ENCODE results near the gene MEIS1. TPM values are rescaled to one million over a fixed set of nuclear protein-coding genes. Genes with fewer than 3 reads are reported as not detected.

Gene MEIS1
- total and polyA plus RNA-seq, 2 of the 8 experiments (the other 6 are each of a cell fraction or from before 2014, with no cell fraction given): 0.17 to 1.2 TPM

DNA sequence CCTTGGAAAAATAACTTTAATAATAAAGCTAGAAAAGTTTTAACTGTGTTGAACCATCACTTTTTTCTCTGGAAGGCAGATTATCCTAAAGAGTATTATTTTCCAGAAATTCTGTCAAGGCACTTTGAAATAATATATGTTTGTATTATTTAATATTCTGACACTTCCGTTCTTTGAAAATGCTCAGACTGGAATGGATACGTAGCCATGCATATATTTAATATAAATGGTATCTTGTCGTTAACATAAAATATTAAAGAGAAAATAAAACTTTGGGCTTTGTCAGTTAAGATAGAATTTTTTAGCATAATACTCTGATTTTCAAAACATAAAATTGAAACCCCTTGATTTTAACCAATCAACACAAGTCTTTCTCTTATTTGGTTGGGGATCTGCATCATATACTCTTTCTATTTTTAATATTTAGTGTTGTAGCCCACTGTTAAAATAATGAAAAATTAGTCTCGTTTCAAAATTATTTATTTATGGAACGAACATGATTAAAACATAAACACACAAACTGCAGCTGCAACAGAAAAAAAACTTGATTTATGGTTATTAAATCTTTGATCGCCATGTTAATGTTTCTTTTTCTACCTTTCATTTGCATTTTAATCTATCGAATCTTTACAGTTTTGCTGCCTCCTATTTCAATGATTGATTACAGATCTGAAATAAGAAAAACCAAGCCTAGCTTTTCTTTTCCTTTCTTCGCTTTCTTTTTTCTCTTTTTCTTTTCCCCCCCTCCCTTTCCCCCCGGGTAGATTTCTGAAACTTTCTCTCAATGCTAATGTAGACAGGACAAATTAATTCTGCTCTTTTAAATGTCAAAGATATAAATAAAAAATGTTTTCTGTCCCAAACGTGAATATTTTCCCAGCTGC, 145.5 kb downstream of the MEIS1 start:
- no peak overlapping the region for H3K4ac ChIP-seq (replicated peaks; ENCODE audit: insufficient read length, low read depth, low read length)
- H2AK5ac ChIP-seq (ENCODE audit: low read depth, low read length): no peak overlapping the region
- H2BK20ac ChIP-seq (ENCODE audit: low read length): no peak overlapping the region
- peak overlapping the region; percentile 53; the same call in 1 of the 2 replicates for H2BK12ac ChIP-seq (ENCODE audit: low read depth, low read length)
- no peaks in the 10 kb centered on the region for H3K79me1 ChIP-seq (ENCODE audit: low read depth, low read length)
- peaks cover 0 to 10% of the 10 kb centered on the region in 2 experiments for H4K20me1 ChIP-seq (replicated peaks in 1 of 2; ENCODE audit: control insufficient read depth in 1 of 2, insufficient read depth in 2 of 2, low read length in 2 of 2)
- no peak overlapping the region for H2BK5ac ChIP-seq (ENCODE audit: low read depth, low read length)
- CTCF ChIA-PET (ENCODE audit: partially characterized antibody): interaction anchor here (0.6 to 14.4 kb wide), 7 partner anchors 25 to 636 kb away, joined by 3 to 161 read pairs (median 4); partner anchors contain the start of gene MEIS1
- H3K36me3 ChIP-seq (ENCODE audit: control insufficient read depth in 2 of 4, insufficient read depth in 4 of 4, low read length in 3 of 4): no peaks in the 10 kb centered on the region
- no peak overlapping the region for H4K5ac ChIP-seq (ENCODE audit: insufficient read length, low read depth, low read length)
- DNase-seq (ENCODE audit: low read depth in 1 of 2, low spot score in 2 of 2) (no peak), FAIRE-seq (no peak)
- no peak overlapping the region for H3K18ac ChIP-seq (ENCODE audit: extremely low read depth, low read length)
- no peak for TF ChIP-seq GTF2F1 (IDR thresholded peaks at IDR 0.05; ENCODE audit: borderline replicate concordance, low read depth, low read length)
- TF ChIP-seq SRF (IDR thresholded peaks at IDR 0.05; ENCODE audit: low read depth, low read length): no peak
- TF ChIP-seq, protein P1, sequence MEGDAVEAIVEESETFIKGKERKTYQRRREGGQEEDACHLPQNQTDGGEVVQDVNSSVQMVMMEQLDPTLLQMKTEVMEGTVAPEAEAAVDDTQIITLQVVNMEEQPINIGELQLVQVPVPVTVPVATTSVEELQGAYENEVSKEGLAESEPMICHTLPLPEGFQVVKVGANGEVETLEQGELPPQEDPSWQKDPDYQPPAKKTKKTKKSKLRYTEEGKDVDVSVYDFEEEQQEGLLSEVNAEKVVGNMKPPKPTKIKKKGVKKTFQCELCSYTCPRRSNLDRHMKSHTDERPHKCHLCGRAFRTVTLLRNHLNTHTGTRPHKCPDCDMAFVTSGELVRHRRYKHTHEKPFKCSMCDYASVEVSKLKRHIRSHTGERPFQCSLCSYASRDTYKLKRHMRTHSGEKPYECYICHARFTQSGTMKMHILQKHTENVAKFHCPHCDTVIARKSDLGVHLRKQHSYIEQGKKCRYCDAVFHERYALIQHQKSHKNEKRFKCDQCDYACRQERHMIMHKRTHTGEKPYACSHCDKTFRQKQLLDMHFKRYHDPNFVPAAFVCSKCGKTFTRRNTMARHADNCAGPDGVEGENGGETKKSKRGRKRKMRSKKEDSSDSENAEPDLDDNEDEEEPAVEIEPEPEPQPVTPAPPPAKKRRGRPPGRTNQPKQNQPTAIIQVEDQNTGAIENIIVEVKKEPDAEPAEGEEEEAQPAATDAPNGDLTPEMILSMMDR (IDR thresholded peaks at IDR 0.05; ENCODE audit: control extremely low read depth in 1 of 3, insufficient read depth in 1 of 3, low read depth in 1 of 3, low read length in 3 of 3): no peak
- no peak for TF ChIP-seq POLR2A (IDR thresholded peaks at IDR 0.05; ENCODE audit: control extremely low read depth in 1 of 2, low read depth in 2 of 2, low read length in 2 of 2)
- TF ChIP-seq RAD21 (IDR thresholded peaks at IDR 0.05 in 1 of 2, conservative IDR thresholded peaks at IDR 0.05 in 1 of 2; ENCODE audit: low read depth in 2 of 2, low read length in 2 of 2): no peak
- no peak for TF ChIP-seq HDAC6 (IDR thresholded peaks at IDR 0.05; ENCODE audit: low read depth, low read length)
- no peak for TF ChIP-seq RXRA (IDR thresholded peaks at IDR 0.05; ENCODE audit: insufficient read depth, low read depth, low read length)
- no peak for TF ChIP-seq TAF1 (IDR thresholded peaks at IDR 0.05; ENCODE audit: low read depth, low read length)
- no peak for TF ChIP-seq KDM5A (IDR thresholded peaks at IDR 0.05; ENCODE audit: low read length)
- peaks cover 19% of the 10 kb centered on the region for H3K23me2 ChIP-seq (ENCODE audit: low read depth, low read length)
- peak overlapping the region in 2 of 4 experiments; percentile 28 to 59; a peak in 3 of 8 replicates for H3K4me3 ChIP-seq (ENCODE audit: extremely low read depth in 1 of 4, insufficient read depth in 2 of 4, low read depth in 3 of 4, low read length in 4 of 4)
- H4K8ac ChIP-seq (ENCODE audit: extremely low read depth, insufficient read depth, low read length): no peak overlapping the region
- no peak overlapping the region for H3K23ac ChIP-seq (ENCODE audit: insufficient read length)
- no peak overlapping the region for H2AFZ ChIP-seq (ENCODE audit: low read length)
- no peak overlapping the region for H2BK120ac ChIP-seq (replicated peaks; ENCODE audit: low read depth, low read length)
- POLR2A ChIA-PET (ENCODE audit: partially characterized antibody): no interaction called here
- H3K56ac ChIP-seq (replicated peaks; ENCODE audit: insufficient read length, low read depth, low read length): no peak overlapping the region
- H3K4me1 ChIP-seq (replicated peaks in 1 of 4; ENCODE audit: control insufficient read depth in 3 of 4, insufficient read depth in 4 of 4, low read length in 3 of 4): peaks cover 8 to 47% (median 18%) of the 10 kb centered on the region in 4 experiments
- WGBS, 2 experiments (ENCODE audit: extremely low coverage in 1 of 2, insufficient coverage in 1 of 2, insufficient read length in 1 of 2, insufficient replicate concordance in 2 of 2, low coverage in 1 of 2, low lambda C conversion rate in 2 of 2, missing lambda C conversion rate in 1 of 2): 11% methylated on average over 10 of the region's 10 CpGs; no CpG with 5 or more reads in 1 of the 2 experiments
- H4K91ac ChIP-seq (replicated peaks; ENCODE audit: insufficient read length, low read length): no peak overlapping the region
- peak overlapping the region; percentile 86 to 87 for H3K4me2 ChIP-seq (ENCODE audit: insufficient read depth in 1 of 2, low read depth in 2 of 2, low read length in 2 of 2)
- H3K79me2 ChIP-seq (ENCODE audit: control insufficient read depth in 1 of 2, insufficient read depth in 2 of 2, low read length in 2 of 2): no peaks in the 10 kb centered on the region
- H3K14ac ChIP-seq (ENCODE audit: insufficient read length): no peak overlapping the region
- no peak overlapping the region for H3K27ac ChIP-seq (ENCODE audit: low read depth, low read length)
- H3K27me3 ChIP-seq (replicated peaks in 1 of 4; ENCODE audit: control insufficient read depth in 3 of 4, extremely low read depth in 1 of 4, insufficient read depth in 3 of 4, low read length in 3 of 4): peaks cover 63 to 90% (median 78%) of the 10 kb centered on the region in 4 experiments
- no peak overlapping the region for H3K9ac ChIP-seq (replicated peaks in 1 of 4; ENCODE audit: extremely low read depth in 1 of 4, low read depth in 3 of 4, low read length in 3 of 4)
- H3K9me3 ChIP-seq (ENCODE audit: insufficient read depth in 2 of 2, low read depth in 1 of 2, low read length in 1 of 2): no peaks in the 10 kb centered on the region
- no peak overlapping the region for H2BK15ac ChIP-seq (ENCODE audit: low read length)

Measured in H1 (cell line).